Measurements from ENCODE around the gene HPCAL1.
"Not testable (repeated sequence)": the region's sequence is repeated elsewhere in the genome, so short reads cannot be mapped to it uniquely, and the experiment has no call there.

Gene HPCAL1

DNA sequence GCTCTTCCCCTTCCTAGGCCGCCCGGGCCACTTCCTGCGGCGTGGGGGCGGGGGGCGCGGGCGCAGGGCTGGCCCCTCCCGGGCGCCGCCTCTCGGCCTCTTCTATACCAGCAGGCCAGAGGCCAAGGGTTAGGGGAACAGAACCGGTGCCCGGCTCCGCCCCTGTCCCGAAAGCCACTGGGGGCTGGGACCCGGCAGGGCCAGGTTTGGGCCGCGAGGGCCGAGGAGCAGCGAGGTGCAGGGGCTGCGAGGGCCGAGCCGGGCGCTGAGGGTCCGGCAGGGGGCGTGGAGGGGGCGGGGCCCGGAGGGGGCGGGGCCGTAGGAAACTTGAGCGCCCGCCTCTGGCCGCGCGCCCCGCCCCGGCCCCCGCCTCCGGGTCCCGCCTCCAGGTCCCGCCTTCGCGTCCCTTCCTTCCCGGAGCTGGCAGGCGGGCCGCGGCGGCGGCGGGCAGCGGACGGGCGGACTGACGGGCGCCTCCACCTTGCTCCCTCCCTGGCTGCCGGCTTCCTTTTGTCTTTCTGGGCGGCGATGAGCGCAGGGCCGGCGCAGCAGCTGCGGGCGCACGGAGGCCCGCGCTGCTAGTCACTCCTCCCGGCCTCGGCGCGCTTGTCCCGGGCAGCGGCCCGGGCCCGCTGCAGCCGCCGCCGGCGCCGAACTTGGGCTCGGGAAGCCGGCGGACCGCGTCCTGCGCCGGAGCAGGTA is at the start of gene HPCAL1:
HPCAL1 (plus strand) TSS at position 426 of the 702 bp plus-strand sequence. CDS start 116,854 bp downstream, outside the sequence.
- peak; percentile 83 to 88 for DNase-seq

DNA sequence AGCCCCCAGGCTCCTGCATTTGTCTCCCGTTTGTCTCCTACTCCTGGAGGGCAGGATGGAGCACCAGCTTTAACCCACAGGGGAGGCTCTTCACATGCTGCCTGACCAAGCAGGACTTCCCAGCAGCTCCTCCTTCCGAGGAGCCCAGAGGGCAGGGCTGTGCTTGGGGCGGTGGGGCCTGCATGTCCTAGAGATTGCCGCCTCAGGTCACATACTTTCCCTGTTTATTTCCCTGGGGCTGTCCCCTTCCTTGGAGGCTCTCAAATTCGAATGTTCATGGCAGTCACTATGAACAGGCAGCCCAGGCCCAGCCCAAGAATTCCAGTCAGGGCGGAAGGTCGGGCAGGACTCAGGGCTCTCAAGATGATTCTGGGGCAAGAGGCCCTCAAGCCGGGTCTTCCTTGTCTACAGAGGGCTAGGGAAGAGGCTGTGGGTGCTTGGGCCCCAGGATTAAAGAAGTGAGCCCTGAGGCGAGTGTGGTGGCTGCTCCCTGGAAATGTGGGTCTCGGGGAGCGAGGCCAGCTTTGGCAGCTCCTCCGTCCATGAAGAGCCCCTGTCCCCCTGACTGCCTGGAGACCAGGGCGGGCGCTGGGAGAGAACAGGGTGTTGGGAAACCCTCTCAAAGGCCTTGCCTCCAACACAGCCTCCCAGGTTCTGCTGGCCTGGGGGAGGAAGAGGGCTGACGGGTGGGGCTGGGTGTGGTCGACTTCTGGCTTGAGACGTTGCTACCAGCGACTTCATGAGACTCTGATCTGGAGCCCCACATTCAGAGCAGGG is 48.9 kb upstream of the HPCAL1 start:
- no peak for DNase-seq

GRCh38 chr2:10254373-10255188 is 48.1 kb upstream of the HPCAL1 start:
- peak; percentile 82 to 93 for DNase-seq

DNA sequence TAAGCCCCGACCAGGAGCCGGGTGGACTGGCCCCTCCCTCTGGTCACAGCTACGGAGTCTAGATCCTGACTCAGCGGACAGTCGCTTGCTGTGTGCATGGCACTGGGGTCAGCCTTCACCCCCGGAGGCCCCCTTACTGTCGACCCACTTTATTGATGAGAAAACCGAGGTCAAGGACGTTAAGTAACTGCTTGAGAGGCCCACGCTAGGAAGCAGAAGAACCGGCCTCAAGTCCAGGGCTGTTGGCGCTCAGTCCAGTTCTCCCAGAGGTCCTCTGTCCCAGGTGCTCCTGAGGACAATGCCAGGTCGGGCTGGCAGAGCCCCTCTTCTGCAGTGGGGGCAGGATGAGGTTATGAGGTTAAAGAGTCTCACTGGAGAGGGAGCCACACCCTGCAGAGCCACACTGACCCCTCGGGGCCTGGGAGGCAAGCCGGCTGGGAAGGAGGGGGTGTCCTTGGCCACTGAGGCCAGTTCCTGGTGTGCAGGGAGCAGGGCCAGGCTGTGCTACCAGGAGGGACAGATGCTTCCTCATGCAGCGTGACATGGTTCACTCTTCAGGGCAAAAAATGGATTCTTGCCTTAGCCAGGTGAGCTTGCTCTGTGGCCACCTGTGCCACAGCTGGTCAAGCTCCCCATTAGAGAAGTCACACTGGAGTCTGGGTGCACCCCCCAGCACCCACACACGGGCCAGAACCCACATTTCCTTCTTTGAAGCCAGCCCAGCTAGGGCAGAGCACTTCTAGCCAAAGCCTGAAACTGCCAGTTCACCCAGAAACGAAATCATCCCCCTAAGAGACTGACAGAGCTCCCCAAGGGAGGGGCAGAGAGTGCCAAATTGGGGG is 47.3 kb upstream of the HPCAL1 start:
- DNase-seq = no peak

- DNase-seq = no peak
Observed at GRCh38 chr2:10256031-10256514, 46.6 kb upstream of the HPCAL1 start.

DNA sequence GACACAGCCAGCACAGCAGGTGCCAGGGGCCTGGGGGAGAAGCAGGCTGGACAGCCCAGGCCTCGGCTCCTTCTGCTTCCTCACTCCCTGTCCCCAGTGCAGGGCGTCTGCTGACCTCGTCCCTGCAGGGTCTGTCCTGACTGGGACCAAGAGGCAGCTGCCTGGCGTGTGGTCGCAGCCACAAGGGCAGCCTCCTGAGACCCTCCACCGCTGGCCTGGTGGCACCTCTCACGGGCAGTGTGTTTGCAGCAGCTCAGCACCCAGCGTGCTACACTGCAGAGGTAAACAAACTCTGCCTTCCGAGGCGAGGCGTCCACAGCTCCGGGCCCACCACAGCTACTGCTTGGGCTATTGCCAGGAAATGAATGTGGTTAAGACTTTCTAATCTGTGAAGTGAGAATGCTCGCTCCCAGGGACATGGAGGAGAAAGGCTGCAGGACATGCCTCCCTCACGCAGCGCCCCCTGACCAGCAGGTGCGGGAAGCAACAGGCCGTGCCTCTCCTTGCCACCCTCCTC is 46.1 kb upstream of the HPCAL1 start:
- DNase-seq = peak in 1 of 2 experiments; percentile 44

- no peak for DNase-seq
Observed at GRCh38 chr2:10257036-10257435, 45.7 kb upstream of the HPCAL1 start.

GRCh38 chr2:10257500-10258147 is 45.1 kb upstream of the HPCAL1 start:
- DNase-seq = no peak

- DNase-seq = no peak
Observed at GRCh38 chr2:10258326-10258725, 44.4 kb upstream of the HPCAL1 start.

DNA sequence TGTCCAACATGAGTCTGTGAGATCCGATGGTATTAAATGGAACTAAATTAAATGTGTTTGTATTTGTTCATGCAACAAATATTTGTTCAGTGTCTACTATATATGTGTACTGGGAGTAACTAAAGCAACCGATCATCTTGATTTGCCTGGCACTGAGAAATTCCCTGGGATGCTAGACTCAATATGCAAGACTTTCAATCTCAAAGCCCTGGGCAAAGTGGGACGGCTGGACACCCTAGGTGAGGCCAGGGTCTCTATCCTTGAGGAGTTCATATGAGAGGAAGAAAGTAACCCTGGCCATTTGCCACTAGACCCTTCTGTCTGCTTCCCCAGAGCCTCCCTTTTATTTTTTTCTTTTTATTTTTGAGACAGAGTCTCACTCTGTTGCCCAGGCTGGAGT is 44.0 kb upstream of the HPCAL1 start:
- DNase-seq = no peak

DNA sequence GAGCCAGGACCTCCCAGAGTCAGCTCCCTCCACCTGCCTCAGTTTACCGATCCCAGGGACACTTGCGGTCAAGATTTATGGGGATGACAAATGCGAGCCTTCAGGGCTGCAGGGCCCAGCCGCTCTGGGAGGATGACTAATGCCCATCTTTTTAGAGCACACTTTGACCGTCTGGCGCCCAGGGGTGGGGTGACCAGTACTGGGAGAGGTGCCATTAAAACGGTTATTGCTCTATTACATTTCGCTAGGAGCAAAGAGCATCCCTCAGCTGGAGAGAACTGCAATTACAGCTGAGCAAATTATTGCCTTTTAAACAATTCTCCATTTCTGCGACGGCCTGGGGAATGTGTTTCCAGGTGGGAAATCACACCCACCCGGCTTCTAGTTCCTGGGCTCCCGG is 42.6 kb upstream of the HPCAL1 start:
- peak in 1 of 2 experiments; percentile 17 for DNase-seq

DNA sequence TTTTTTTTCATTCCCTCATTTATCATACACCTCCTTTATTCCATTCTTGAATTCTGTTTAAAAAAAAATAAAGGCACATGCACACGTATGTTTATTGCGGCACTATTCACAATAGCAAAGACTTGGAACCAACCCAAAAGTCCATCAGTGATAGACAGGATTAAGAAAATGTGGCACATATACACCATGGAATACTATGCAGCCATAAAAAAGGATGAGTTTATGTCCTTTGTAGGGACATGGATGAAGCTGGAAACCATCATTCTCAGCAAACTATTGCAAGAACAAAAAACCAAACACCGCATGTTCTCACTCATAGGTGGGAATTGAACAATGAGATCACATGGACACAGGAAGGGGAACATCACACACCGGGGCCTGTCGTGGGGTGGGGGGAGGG is 39.2 kb upstream of the HPCAL1 start:
- DNase-seq = not testable (repeated sequence)

DNA sequence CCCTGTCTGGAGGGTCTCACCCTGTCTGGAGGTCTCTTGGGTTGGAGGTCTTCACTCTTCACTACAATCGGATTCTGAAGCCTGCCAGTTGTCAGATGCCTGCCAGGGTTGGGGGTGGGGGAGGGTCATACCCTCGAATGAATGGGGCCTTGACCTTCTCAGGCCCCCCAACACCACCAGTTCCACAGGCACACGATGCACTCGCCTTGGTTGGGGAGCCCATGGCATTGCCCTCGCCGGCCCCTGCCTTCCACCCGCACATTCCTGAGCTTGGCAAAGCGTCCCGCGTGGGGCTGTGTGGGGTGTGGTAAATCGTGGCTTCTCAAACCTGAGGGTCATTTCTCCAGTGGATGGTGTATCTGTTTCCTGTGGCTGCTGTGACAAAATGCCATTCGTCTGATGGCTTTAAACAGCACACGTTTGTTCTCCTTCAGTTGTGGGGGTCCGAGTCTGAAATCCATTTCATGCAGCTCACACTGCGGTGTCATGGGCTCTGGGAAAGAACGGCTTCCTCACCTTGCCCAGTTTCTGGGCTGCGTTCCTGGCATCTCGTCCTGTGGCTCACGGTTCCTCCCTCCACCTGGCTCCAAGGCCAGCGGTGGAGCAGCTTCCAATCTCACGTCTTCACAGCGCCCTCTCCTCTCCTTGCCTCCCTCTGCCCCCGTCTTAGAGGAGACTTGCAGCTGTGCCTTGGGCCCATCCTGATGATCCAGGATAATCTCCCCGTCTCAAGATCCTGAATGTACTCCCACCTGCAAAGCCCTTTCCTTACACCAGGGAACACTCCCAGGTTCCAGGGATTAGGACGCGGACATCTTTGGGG is 38.0 kb upstream of the HPCAL1 start:
- no peak for DNase-seq

- DNase-seq = no peak
Observed at GRCh38 chr2:10265329-10266132, 37.2 kb upstream of the HPCAL1 start.

GRCh38 chr2:10266133-10266620 is 36.5 kb upstream of the HPCAL1 start:
- no peak for DNase-seq

GRCh38 chr2:10267036-10267435 is 35.7 kb upstream of the HPCAL1 start:
- no peak for DNase-seq

- peak; percentile 65 to 76 for DNase-seq
Observed at GRCh38 chr2:10267551-10268465, 34.9 kb upstream of the HPCAL1 start.

- DNase-seq = no peak
Observed at GRCh38 chr2:10269291-10269690, 33.4 kb upstream of the HPCAL1 start.

All from SHP77 (cell line).